Neuronal stem cell (in vitro differentiated cells): ENCODE results near the gene ZFAND3.

Source experiments
- DNase-seq: peaks from one replicate; pipeline ENCODE4 v3.0.0-alpha.2; 2013; ENCODE audit warnings: low spot score
- H2AFZ ChIP-seq: one replicate; pipeline ENCODE4 v1.6.1; 2013; ENCODE audit warnings: mild to moderate bottlenecking, low read length, inconsistent platforms
- H2AK5ac ChIP-seq: 2 replicates; pipeline ENCODE4 v1.6.1; 2013; ENCODE audit warnings: low read depth, mild to moderate bottlenecking, inconsistent platforms, low read length, moderate library complexity, mixed read lengths
- H2BK120ac ChIP-seq: 2 replicates; pipeline ENCODE4 v1.6.1; 2013; ENCODE audit warnings: low read depth, mild to moderate bottlenecking, inconsistent platforms, low read length, moderate library complexity, mixed read lengths
- H2BK12ac ChIP-seq: one replicate; pipeline ENCODE4 v1.6.1; 2013; ENCODE audit warnings: low read length, inconsistent platforms
- H2BK15ac ChIP-seq: 2 replicates; pipeline ENCODE4 v1.6.1; 2013; ENCODE audit warnings: mild to moderate bottlenecking, low read length, inconsistent platforms, mixed read lengths
- H2BK5ac ChIP-seq: one replicate; pipeline ENCODE4 v1.6.1; 2013; ENCODE audit warnings: inconsistent platforms, mild to moderate bottlenecking, low read length, moderate library complexity
- H3K14ac ChIP-seq: one replicate; pipeline ENCODE4 v1.6.1; 2013; ENCODE audit warnings: low read length, inconsistent platforms
- H3K18ac ChIP-seq: 2 replicates; pipeline ENCODE4 v1.6.1; 2013; ENCODE audit warnings: low read length, inconsistent platforms
- H3K23ac ChIP-seq: 2 replicates; pipeline ENCODE4 v1.6.1; 2013; ENCODE audit warnings: low read depth, mild to moderate bottlenecking, mixed read lengths, low read length, inconsistent platforms; ENCODE audit not compliant: poor library complexity
- H3K27ac ChIP-seq: replicated peaks from 3 replicates; pipeline ENCODE4 v1.5.1; 2013; ENCODE audit warnings: low read length, inconsistent platforms
- H3K27me3 ChIP-seq, 3 experiments: 2 replicates each; pipeline ENCODE4 v1.6.1; 2013; ENCODE audit warnings: low read length in 3 of 3, mild to moderate bottlenecking in 2 of 3, inconsistent platforms in 1 of 3, low read depth in 1 of 3, mixed read lengths in 1 of 3, moderate library complexity in 1 of 3; ENCODE audit not compliant: control insufficient read depth in 3 of 3, insufficient read depth in 3 of 3
- H3K36me3 ChIP-seq, 2 donors: replicated peaks in 1 of 2; 2 replicates each; pipeline ENCODE4 v1.6.1; 2013; ENCODE audit warnings: low read length in 2 of 2; ENCODE audit not compliant: control insufficient read depth in 2 of 2, insufficient read depth in 2 of 2
- H3K4ac ChIP-seq: 2 replicates; pipeline ENCODE4 v1.6.1; 2013; ENCODE audit warnings: inconsistent platforms, mild to moderate bottlenecking, low read length, moderate library complexity
- H3K4me1 ChIP-seq, 2 donors: 1 replicate in 1 of 2; 2 replicates in 1 of 2; pipeline ENCODE4 v1.6.1; 2013; ENCODE audit warnings: low read length in 2 of 2, low read depth in 1 of 2; ENCODE audit not compliant: control insufficient read depth in 2 of 2, insufficient read depth in 1 of 2
- H3K4me2 ChIP-seq: one replicate; pipeline ENCODE4 v1.6.1; 2013; ENCODE audit warnings: mild to moderate bottlenecking, low read length, inconsistent platforms; ENCODE audit not compliant: insufficient read depth, poor library complexity, severe bottlenecking
- H3K4me3 ChIP-seq, 2 donors: 2 replicates each; pipeline ENCODE4 v1.5.1; 2013; ENCODE audit warnings: low read length in 2 of 2, mild to moderate bottlenecking in 2 of 2, inconsistent platforms in 1 of 2, moderate library complexity in 1 of 2
- H3K79me1 ChIP-seq: one replicate; pipeline ENCODE4 v1.6.1; 2013; ENCODE audit warnings: low read depth, mild to moderate bottlenecking, inconsistent platforms, low read length, moderate library complexity
- H3K9ac ChIP-seq: one replicate; pipeline ENCODE4 v1.6.1; 2013; ENCODE audit warnings: mild to moderate bottlenecking, low read depth, low read length, inconsistent platforms; ENCODE audit not compliant: poor library complexity
- H3K9me3 ChIP-seq, 2 donors: replicated peaks in 1 of 2; 2 replicates each; pipeline versions ENCODE3 to v1.6.1; 2013; ENCODE audit warnings: low read length in 2 of 2, mild to moderate bottlenecking in 2 of 2, inconsistent platforms in 1 of 2, low read depth in 1 of 2, mixed read lengths in 1 of 2, moderate library complexity in 1 of 2; ENCODE audit not compliant: control insufficient read depth in 2 of 2, insufficient read depth in 1 of 2
- H4K8ac ChIP-seq: one replicate; pipeline ENCODE4 v1.6.1; 2013; ENCODE audit warnings: low read depth, mild to moderate bottlenecking, inconsistent platforms, low read length, moderate library complexity
- H4K91ac ChIP-seq: one replicate; pipeline ENCODE4 v1.6.1; 2013; ENCODE audit warnings: low read length, low read depth, mild to moderate bottlenecking, inconsistent platforms; ENCODE audit not compliant: poor library complexity
- WGBS, 2 donors: extraction: QIAGEN DNeasy Blood & Tissue Kit; methylation state at CpG; one replicate each; pipeline ENCODE4 v1.1.7; 2013; ENCODE audit warnings: missing lambda C conversion rate in 2 of 2, mixed read lengths in 1 of 2; ENCODE audit not compliant: insufficient read length in 2 of 2, insufficient replicate concordance in 1 of 2; ENCODE audit errors: extremely low coverage in 2 of 2; 5-methylcytosine and 5-hydroxymethylcytosine counted together

The ZFAND3 gene

DNA sequence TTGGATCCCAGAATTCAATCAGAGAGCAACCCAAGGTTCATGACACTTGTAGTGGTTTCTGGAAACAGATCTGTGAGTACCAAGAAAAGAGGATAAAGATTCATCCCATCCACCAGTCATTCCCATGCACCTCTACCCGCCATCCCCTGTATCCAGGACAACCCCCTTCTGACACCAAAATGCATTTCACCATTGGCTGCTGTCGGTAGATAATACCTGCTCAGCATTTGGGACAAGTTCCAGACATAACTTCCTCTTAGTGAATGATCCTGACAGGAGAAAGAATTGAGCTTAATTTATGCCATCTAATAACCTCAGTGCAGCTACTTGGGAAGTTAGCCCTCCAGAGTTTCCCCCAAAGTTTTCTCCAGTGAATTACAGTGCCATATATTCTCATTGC, 329.1 kb downstream of the ZFAND3 start:
- WGBS, 2 donors: no CpG with 5 or more reads among the region's 2 CpGs
- H3K27ac ChIP-seq: no peak overlapping the region
- no peak overlapping the region for H3K14ac ChIP-seq
- no peak overlapping the region for H3K23ac ChIP-seq
- H2BK5ac ChIP-seq: no peak overlapping the region
- H3K4me1 ChIP-seq: peaks cover 2 to 32% of the 10 kb centered on the region in 2 donors
- H3K27me3 ChIP-seq: no peaks in the 10 kb centered on the region
- H4K91ac ChIP-seq: no peak overlapping the region
- no peak overlapping the region for H3K9ac ChIP-seq
- no peak overlapping the region for H3K18ac ChIP-seq
- no peak overlapping the region for H2AK5ac ChIP-seq
- no peaks in the 10 kb centered on the region for H3K9me3 ChIP-seq
- peaks cover 8 to 9% of the 10 kb centered on the region in 2 donors for H3K36me3 ChIP-seq
- H2BK120ac ChIP-seq: no peak overlapping the region
- no peak overlapping the region for H3K4ac ChIP-seq
- no peaks in the 10 kb centered on the region for H3K79me1 ChIP-seq
- H4K8ac ChIP-seq: no peak overlapping the region
- no peak overlapping the region for H2AFZ ChIP-seq
- no peak for DNase-seq
- H3K4me3 ChIP-seq: no peak overlapping the region
- H2BK12ac ChIP-seq: no peak overlapping the region
- H2BK15ac ChIP-seq: no peak overlapping the region
- H3K4me2 ChIP-seq: no peak overlapping the region

GRCh38 chr6:38149531-38149930, 330.0 kb downstream of the ZFAND3 start:
- peak overlapping the region; percentile 35 for H3K27ac ChIP-seq
- DNase-seq: peak; percentile 37

GRCh38 chr6:38150021-38150420, 330.5 kb downstream of the ZFAND3 start:
- H3K23ac ChIP-seq: no peak overlapping the region
- H3K9me3 ChIP-seq: no peaks in the 10 kb centered on the region
- H3K27ac ChIP-seq: no peak overlapping the region
- no peak overlapping the region for H2BK120ac ChIP-seq
- H3K18ac ChIP-seq: no peak overlapping the region
- H2AK5ac ChIP-seq: no peak overlapping the region
- no peaks in the 10 kb centered on the region for H3K27me3 ChIP-seq
- no peak overlapping the region for H4K8ac ChIP-seq
- no peak overlapping the region for H3K9ac ChIP-seq
- H2BK5ac ChIP-seq: no peak overlapping the region
- no peak overlapping the region for H3K4ac ChIP-seq
- no CpG with 5 or more reads among the region's 3 CpGs for WGBS, 2 donors
- no peak overlapping the region for H2BK12ac ChIP-seq
- H3K4me1 ChIP-seq: peaks cover 3 to 34% of the 10 kb centered on the region in 2 donors
- DNase-seq: no peak
- H2BK15ac ChIP-seq: no peak overlapping the region
- H2AFZ ChIP-seq: no peak overlapping the region
- H3K14ac ChIP-seq: no peak overlapping the region
- H3K4me3 ChIP-seq: no peak overlapping the region
- H3K36me3 ChIP-seq: peaks cover 7 to 9% of the 10 kb centered on the region in 2 donors
- H4K91ac ChIP-seq: no peak overlapping the region
- no peaks in the 10 kb centered on the region for H3K79me1 ChIP-seq
- H3K4me2 ChIP-seq: no peak overlapping the region

More at GRCh38 chr6:38149531-38149930, 330.0 kb downstream of the ZFAND3 start:
- Histone ChIP-seq H3K9me3 (no peaks in the 10 kb centered on the region), H3K36me3 (peaks cover 8 to 9% of the 10 kb centered on the region in 2 donors), H3K14ac (no peak overlapping the region), H4K91ac (no peak overlapping the region), H3K18ac (no peak overlapping the region), H3K23ac (no peak overlapping the region), H3K4ac (no peak overlapping the region), H2AK5ac (no peak overlapping the region), H2BK15ac (no peak overlapping the region), H2AFZ (no peak overlapping the region), H2BK12ac (no peak overlapping the region), H3K4me3 (no peak overlapping the region), H3K4me2 (no peak overlapping the region), H4K8ac (no peak overlapping the region), H3K79me1 (no peaks in the 10 kb centered on the region), H3K9ac (no peak overlapping the region), H3K27me3 (no peaks in the 10 kb centered on the region), H2BK5ac (no peak overlapping the region), H3K4me1 (peaks cover 2 to 34% of the 10 kb centered on the region in 2 donors), H2BK120ac (no peak overlapping the region)
- WGBS, 2 donors: no CpG with 5 or more reads among the region's 2 CpGs

DNA sequence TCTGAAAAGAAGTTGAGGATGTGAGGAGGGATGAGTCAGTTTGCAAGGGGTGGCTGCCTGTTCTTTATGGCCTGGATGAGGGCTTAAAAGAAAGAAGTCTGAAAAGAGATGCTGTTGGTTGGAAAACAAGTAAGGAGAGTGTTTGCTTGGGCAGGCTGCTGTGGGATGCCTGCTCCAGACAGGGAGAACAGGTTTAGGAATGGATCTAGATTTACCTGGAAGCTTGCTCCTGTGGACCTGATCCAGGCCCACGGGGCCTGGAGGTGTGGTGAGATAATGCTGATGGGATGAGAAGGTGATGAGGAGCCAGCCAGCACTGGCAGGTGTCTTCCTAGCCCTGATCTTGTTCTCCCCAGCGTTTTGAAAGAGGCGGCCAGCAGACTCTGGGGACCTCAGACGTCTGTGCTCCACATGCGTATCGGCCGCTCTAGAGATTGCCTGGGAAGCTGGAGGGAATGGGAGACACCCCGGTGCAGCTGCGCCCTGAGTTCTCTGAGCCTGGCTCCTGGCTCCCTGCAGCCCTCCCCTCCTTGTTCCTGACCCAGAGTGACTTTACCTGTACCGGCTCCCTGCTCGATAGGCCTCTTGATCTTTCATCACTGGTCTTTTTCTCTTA, 331.3 kb downstream of the ZFAND3 start:
- peak overlapping the region; percentile 9 for H3K18ac ChIP-seq
- H3K14ac ChIP-seq: no peak overlapping the region
- H3K36me3 ChIP-seq: peaks cover 5 to 9% of the 10 kb centered on the region in 2 donors
- H3K23ac ChIP-seq: no peak overlapping the region
- H3K4ac ChIP-seq: no peak overlapping the region
- no peak overlapping the region for H2AFZ ChIP-seq
- WGBS, 2 donors: no CpG with 5 or more reads among the region's 11 CpGs
- peaks cover 6 to 34% of the 10 kb centered on the region in 2 donors for H3K4me1 ChIP-seq
- no peak overlapping the region for H3K4me2 ChIP-seq
- no peak overlapping the region for H2BK120ac ChIP-seq
- H3K79me1 ChIP-seq: no peaks in the 10 kb centered on the region
- no peak overlapping the region for H2AK5ac ChIP-seq
- no peak overlapping the region for H4K8ac ChIP-seq
- DNase-seq: no peak
- H3K27me3 ChIP-seq: no peaks in the 10 kb centered on the region
- no peak overlapping the region for H2BK5ac ChIP-seq
- no peaks in the 10 kb centered on the region for H3K9me3 ChIP-seq
- no peak overlapping the region for H3K27ac ChIP-seq
- H2BK15ac ChIP-seq: no peak overlapping the region
- H3K9ac ChIP-seq: no peak overlapping the region
- no peak overlapping the region for H4K91ac ChIP-seq
- H3K4me3 ChIP-seq: no peak overlapping the region
- no peak overlapping the region for H2BK12ac ChIP-seq
